Activated B cell treated with CpG ODN at 0.5 μM for 24 hours (primary cell): ENCODE data around the gene CMTM7. TPM values are rescaled to one million over a fixed set of nuclear protein-coding genes. Genes with fewer than 3 reads are reported as not detected.
A peak's percentile ranks its signal among the peaks of the same experiment; 100 is the strongest.

Source experiments
- ATAC-seq: fragments of 200-7000 bp; cut with Tn5 transposase; one replicate; pipeline ENCODE4 v1.10.0; 2021; ENCODE audit warnings: low read depth, mild to moderate bottlenecking, moderate library complexity
- CTCF ChIA-PET: fragments of 350-600 bp; sonication (Branson Sonifier 250); formaldehyde crosslinking; loops from one replicate; lab custom pipeline; 2021; ENCODE audit warnings: antibody characterized with exemption; lab: Charles Lee
- POLR2A ChIA-PET: fragments of 350-600 bp; sonication (Branson Sonifier 250); formaldehyde crosslinking; loops from one replicate; lab custom pipeline; 2021; ENCODE audit warnings: antibody characterized with exemption; lab: Charles Lee
- DNase-seq: peaks from one replicate; pipeline ENCODE4 v3.0.0; 2022
- H3K27ac Mint-ChIP-seq: one replicate; pipeline ENCODE4 v1.8.0; 2020; ENCODE audit warnings: mixed read lengths
- H3K27me3 Mint-ChIP-seq: one replicate; pipeline ENCODE4 v1.8.0; 2021; ENCODE audit warnings: mixed read lengths
- H3K36me3 Mint-ChIP-seq: one replicate; pipeline ENCODE4 v1.8.0; 2021; ENCODE audit warnings: low read depth, mixed read lengths
- H3K4me1 Mint-ChIP-seq: one replicate; pipeline ENCODE4 v1.8.0; 2021; ENCODE audit warnings: mixed read lengths
- H3K4me3 Mint-ChIP-seq: one replicate; pipeline ENCODE4 v1.8.0; 2020; ENCODE audit warnings: mild to moderate bottlenecking, mixed read lengths
- H3K9me3 Mint-ChIP-seq: one replicate; pipeline ENCODE4 v1.8.0; 2020; ENCODE audit warnings: mixed read lengths
- intact Hi-C: fragments of 100-400 bp; cut with micrococcal nuclease; formaldehyde crosslinking; loops from one replicate; pipeline ENCODE4 v1.15.1; 2024
- total RNA-seq: library from RNA; stranded (reverse); gene quantifications from 2 replicates; pipeline ENCODE4 v1.2.3, GENCODE V29; 2022
- TF ChIP-seq, protein P1 (sequence below): fragments of 200-600 bp; IDR thresholded peaks from one replicate; pipeline ENCODE4 v1.8.0; 2022; ENCODE audit warnings: antibody characterized with exemption, mild to moderate bottlenecking

Gene CMTM7
- total RNA-seq, 1 donor from 2014 or later: 82.1 TPM

DNA sequence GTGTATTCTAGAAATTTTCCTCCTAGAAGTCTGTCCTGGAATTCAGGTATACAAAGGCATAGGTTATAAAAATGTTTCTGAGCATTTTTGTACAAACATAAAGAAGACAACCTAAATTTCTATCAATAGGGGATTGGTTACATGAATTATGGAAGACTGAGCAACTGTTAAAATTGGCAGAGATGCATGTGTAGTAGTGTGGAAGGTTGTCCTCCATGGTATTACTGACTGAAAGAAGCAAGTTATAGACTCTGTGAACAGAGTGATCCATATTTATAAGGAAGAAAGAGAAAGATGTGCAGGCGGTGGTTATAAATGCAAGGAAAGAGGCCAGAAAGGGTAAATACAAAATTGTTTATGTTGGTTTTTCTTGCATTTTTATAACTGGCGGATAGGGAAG lies 38.3 kb upstream of the CMTM7 start:
- H3K27ac Mint-ChIP-seq: no peak overlapping the region
- H3K4me3 Mint-ChIP-seq: no peak overlapping the region
- CTCF ChIA-PET: no interaction called here
- no peaks in the 10 kb centered on the region for H3K4me1 Mint-ChIP-seq
- ATAC-seq (no peak), DNase-seq (no peak)
- POLR2A ChIA-PET: no interaction called here
- no peaks in the 10 kb centered on the region for H3K27me3 Mint-ChIP-seq
- H3K9me3 Mint-ChIP-seq: no peaks in the 10 kb centered on the region
- intact Hi-C loops: no loop called here
- TF ChIP-seq, protein P1, sequence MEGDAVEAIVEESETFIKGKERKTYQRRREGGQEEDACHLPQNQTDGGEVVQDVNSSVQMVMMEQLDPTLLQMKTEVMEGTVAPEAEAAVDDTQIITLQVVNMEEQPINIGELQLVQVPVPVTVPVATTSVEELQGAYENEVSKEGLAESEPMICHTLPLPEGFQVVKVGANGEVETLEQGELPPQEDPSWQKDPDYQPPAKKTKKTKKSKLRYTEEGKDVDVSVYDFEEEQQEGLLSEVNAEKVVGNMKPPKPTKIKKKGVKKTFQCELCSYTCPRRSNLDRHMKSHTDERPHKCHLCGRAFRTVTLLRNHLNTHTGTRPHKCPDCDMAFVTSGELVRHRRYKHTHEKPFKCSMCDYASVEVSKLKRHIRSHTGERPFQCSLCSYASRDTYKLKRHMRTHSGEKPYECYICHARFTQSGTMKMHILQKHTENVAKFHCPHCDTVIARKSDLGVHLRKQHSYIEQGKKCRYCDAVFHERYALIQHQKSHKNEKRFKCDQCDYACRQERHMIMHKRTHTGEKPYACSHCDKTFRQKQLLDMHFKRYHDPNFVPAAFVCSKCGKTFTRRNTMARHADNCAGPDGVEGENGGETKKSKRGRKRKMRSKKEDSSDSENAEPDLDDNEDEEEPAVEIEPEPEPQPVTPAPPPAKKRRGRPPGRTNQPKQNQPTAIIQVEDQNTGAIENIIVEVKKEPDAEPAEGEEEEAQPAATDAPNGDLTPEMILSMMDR: no peak
- H3K36me3 Mint-ChIP-seq: no peaks in the 10 kb centered on the region

DNA sequence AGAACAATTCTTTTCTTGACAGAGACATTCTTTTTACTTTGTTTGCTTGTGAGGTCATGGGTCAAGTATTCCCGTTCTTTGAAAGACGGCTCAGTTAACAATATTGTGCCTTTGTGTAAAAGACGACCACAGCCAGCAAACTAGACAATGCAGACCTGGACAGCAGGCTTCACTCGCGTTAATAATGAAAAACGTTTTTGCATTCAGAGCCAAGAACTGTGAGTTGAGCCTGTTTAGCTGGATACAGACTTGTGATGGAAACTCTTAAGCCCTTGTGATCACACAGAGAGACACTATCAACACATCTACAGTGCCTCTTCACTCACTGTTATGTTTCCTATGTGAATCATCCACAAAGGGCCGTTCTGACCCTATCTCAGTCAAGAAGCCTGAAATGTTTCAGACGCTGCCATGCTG lies 37.3 kb upstream of the CMTM7 start:
- TF ChIP-seq, protein P1: no peak
- ChIA-PET POLR2A (no interaction called here), CTCF (no interaction called here)
- DNase-seq (no peak), ATAC-seq (no peak)
- Mint-ChIP-seq H3K27me3 (no peaks in the 10 kb centered on the region), H3K9me3 (no peaks in the 10 kb centered on the region), H3K36me3 (no peaks in the 10 kb centered on the region), H3K4me3 (no peak overlapping the region), H3K27ac (no peak overlapping the region), H3K4me1 (no peaks in the 10 kb centered on the region)
- intact Hi-C loops: no loop called here

DNA sequence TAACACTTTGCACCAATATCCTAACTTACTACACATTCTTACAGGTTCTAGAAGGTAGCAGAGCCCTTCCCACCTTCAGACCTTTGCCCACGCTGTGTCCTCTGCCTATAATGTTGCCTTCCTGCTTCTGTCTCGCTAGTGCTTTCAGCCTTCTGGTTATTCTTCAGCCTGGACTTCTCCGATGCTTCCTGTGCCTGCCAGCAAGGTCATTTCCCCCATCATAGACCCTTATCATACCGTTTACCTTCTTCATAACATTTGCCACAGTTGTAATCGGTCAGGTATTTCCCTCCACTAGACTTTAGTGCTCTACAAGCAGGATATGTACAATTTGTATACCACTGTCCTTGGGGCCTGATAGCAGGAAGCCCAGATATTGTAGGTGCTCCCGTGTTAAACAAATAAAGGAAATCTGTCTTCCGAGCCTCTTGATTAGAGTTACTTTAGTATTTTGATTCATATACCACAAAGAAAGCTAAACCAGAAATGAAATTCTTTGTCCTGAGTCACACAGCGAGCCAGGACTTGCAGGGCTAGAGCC lies 35.8 kb upstream of the CMTM7 start:
- H3K4me3 Mint-ChIP-seq: no peak overlapping the region
- intact Hi-C loops: no loop called here
- H3K27me3 Mint-ChIP-seq: no peaks in the 10 kb centered on the region
- ATAC-seq (no peak), DNase-seq (no peak)
- TF ChIP-seq, protein P1: no peak
- no peaks in the 10 kb centered on the region for H3K36me3 Mint-ChIP-seq
- H3K9me3 Mint-ChIP-seq: no peaks in the 10 kb centered on the region
- ChIA-PET CTCF (no interaction called here), POLR2A (no interaction called here)
- H3K27ac Mint-ChIP-seq: peak overlapping the region; percentile 3
- no peaks in the 10 kb centered on the region for H3K4me1 Mint-ChIP-seq

DNA sequence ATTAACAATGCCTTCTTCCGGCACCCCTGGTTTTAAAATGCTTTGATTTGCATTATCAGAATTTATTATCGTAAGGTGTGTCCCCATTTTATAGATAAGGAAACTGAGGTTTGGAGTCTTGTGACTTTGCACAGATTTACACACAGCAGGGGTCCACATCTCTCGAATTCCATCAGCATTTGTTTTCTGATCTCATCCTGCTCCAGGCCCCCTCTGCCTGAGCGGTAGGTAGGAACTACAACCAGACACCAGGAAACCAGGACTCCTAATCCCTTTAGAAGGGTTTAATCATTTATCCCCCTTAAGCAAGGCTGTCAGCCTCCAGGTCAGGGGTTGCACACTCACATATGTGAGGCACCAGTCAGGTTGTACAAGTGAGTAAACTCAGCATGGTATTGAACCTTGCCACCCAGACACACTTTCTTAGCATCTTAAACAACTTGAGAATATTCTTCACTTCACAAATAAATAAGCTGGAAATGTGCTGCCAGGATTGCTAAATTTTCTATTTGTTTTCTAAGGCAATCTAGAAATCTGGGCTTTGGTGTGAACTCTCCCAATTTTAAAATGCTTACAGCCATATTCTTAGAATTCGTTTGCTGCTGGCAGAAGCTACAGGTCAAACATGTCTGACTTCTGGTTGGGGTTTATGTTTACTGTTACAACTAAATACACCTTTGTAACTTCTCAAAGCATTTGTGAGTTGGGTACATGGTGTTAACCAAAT lies 31.7 kb upstream of the CMTM7 start:
- H3K9me3 Mint-ChIP-seq: no peaks in the 10 kb centered on the region
- intact Hi-C loops: no loop called here
- DNase-seq: no peak
- H3K4me1 Mint-ChIP-seq: no peaks in the 10 kb centered on the region
- ChIA-PET POLR2A (no interaction called here), CTCF (interaction anchor here (0.9 kb wide), 1 partner anchor 15 kb away, joined by 3 read pairs; no protein-coding TSS in a partner anchor)
- no peak overlapping the region for H3K4me3 Mint-ChIP-seq
- H3K27me3 Mint-ChIP-seq: no peaks in the 10 kb centered on the region
- no peak overlapping the region for H3K27ac Mint-ChIP-seq
- TF ChIP-seq, protein P1: no peak
- H3K36me3 Mint-ChIP-seq: no peaks in the 10 kb centered on the region
- ATAC-seq: no peak

DNA sequence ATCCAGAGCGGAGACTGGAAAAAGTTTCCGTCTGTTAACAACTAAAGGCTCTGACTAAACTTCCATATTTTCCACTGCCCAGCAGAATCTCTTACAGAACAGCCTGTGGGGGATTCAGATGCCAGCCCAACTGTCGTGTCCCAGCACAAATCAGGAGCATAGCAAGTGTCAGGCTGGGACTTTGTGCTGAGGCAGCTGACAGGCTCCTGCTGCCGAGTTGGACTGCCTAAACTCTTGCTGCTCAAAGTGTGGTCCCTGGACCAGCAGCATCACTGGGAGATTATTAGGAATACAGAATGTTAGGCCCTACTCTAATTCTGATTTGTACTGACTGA lies 31.2 kb upstream of the CMTM7 start:
- CTCF ChIA-PET: interaction anchor here (0.9 kb wide), 1 partner anchor 15 kb away, joined by 3 read pairs; no protein-coding TSS in a partner anchor
- intact Hi-C loops: no loop called here
- TF ChIP-seq, protein P1: no peak
- no peak overlapping the region for H3K27ac Mint-ChIP-seq
- H3K4me3 Mint-ChIP-seq: no peak overlapping the region
- H3K27me3 Mint-ChIP-seq: no peaks in the 10 kb centered on the region
- H3K9me3 Mint-ChIP-seq: no peaks in the 10 kb centered on the region
- DNase-seq (no peak), ATAC-seq (no peak)
- POLR2A ChIA-PET: interaction anchor here (0.6 kb wide), 1 partner anchor 1298 kb away, joined by 3 read pairs; no protein-coding TSS in a partner anchor
- no peaks in the 10 kb centered on the region for H3K4me1 Mint-ChIP-seq
- no peaks in the 10 kb centered on the region for H3K36me3 Mint-ChIP-seq
